SJSA1 (cell line): ENCODE results near the gene GPR137B. TPM values are rescaled to one million over a fixed set of nuclear protein-coding genes. Genes with fewer than 3 reads are reported as not detected.

Experiments
- DNase-seq, 2 experiments: peaks; one replicate each; pipeline ENCODE4 v3.0.0-alpha.2; 2015 to 2020; ENCODE audit warnings: low spot score in 2 of 2, low read depth in 1 of 2
- H3K27ac ChIP-seq: fragments of 250-450 bp; sonication (Bioruptor Pico); 2 replicates; pipeline ENCODE4 v1.5.1; 2020; ENCODE audit warnings: mild to moderate bottlenecking, moderate library complexity
- H3K27me3 ChIP-seq: fragments of 250-450 bp; sonication (Bioruptor Pico); replicated peaks from 2 replicates; pipeline ENCODE4 v1.5.1; 2020; ENCODE audit warnings: mild to moderate bottlenecking, moderate library complexity
- H3K36me3 ChIP-seq: fragments of 250-450 bp; sonication (Bioruptor Pico); 2 replicates; pipeline ENCODE4 v1.5.1; 2020; ENCODE audit warnings: mild to moderate bottlenecking
- H3K4me1 ChIP-seq: fragments of 250-450 bp; sonication (Bioruptor Pico); replicated peaks from 2 replicates; pipeline ENCODE4 v1.6.1; 2021; ENCODE audit warnings: mild to moderate bottlenecking
- H3K4me3 ChIP-seq: fragments of 250-450 bp; sonication (Bioruptor Pico); 2 replicates; pipeline ENCODE4 v1.5.1; 2020; ENCODE audit warnings: mild to moderate bottlenecking
- H3K9me3 ChIP-seq: fragments of 250-450 bp; sonication (Bioruptor Pico); replicated peaks from 2 replicates; pipeline ENCODE4 v1.5.1; 2020; ENCODE audit warnings: mild to moderate bottlenecking
- total RNA-seq: library from RNA; depleted of rRNA; stranded (reverse); fragments of >200 nt; shearing (Covaris generic); gene quantifications from 2 replicates; pipeline ENCODE4 v1.2.3, GENCODE V29; 2014

The GPR137B gene
- total RNA-seq, 1 experiment from 2014 or later: 4.4 TPM

GRCh38 chr1:236127045-236127444 is 15.3 kb upstream of the GPR137B start:
- Histone ChIP-seq H3K9me3 (no peaks in the 10 kb centered on the region), H3K27ac (no peak overlapping the region), H3K36me3 (no peaks in the 10 kb centered on the region), H3K4me3 (no peak overlapping the region), H3K27me3 (no peaks in the 10 kb centered on the region), H3K4me1 (no peaks in the 10 kb centered on the region)
- no peak for DNase-seq

GRCh38 chr1:236128646-236129178 is 13.6 kb upstream of the GPR137B start:
- H3K27me3 ChIP-seq: no peaks in the 10 kb centered on the region
- H3K27ac ChIP-seq: no peak overlapping the region
- no peak for DNase-seq
- no peak overlapping the region for H3K4me3 ChIP-seq
- H3K9me3 ChIP-seq: no peaks in the 10 kb centered on the region
- H3K4me1 ChIP-seq: no peaks in the 10 kb centered on the region
- H3K36me3 ChIP-seq: no peaks in the 10 kb centered on the region

DNA sequence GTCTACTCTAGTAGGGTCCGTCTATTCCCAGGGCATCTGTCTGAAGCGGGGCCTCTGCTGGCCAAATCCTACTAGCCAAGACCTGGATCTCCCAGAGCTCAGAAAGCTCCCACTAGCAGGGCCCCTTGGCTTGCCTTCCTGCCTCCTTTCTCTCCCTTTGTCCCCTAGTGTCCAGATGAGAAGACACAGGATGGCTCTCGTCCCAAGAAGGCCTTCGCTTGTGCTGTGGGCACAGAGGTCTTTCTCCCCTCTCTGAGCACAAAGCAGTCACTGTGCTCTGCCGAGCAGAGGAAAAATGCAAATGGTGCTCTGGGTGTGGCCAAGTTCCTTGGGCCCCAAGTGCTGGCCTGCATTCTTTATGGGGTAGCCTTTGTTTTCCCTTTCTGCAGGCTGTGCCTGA is 13.0 kb upstream of the GPR137B start:
- no peak for DNase-seq
- Histone ChIP-seq H3K27ac (no peak overlapping the region), H3K36me3 (no peaks in the 10 kb centered on the region), H3K4me3 (no peak overlapping the region), H3K4me1 (no peaks in the 10 kb centered on the region), H3K9me3 (no peaks in the 10 kb centered on the region), H3K27me3 (no peaks in the 10 kb centered on the region)

GRCh38 chr1:236130372-236130771 is 12.0 kb upstream of the GPR137B start:
- H3K27ac ChIP-seq: no peak overlapping the region
- H3K27me3 ChIP-seq: no peaks in the 10 kb centered on the region
- no peaks in the 10 kb centered on the region for H3K4me1 ChIP-seq
- H3K9me3 ChIP-seq: no peaks in the 10 kb centered on the region
- no peak for DNase-seq
- no peaks in the 10 kb centered on the region for H3K36me3 ChIP-seq
- H3K4me3 ChIP-seq: no peak overlapping the region

DNA sequence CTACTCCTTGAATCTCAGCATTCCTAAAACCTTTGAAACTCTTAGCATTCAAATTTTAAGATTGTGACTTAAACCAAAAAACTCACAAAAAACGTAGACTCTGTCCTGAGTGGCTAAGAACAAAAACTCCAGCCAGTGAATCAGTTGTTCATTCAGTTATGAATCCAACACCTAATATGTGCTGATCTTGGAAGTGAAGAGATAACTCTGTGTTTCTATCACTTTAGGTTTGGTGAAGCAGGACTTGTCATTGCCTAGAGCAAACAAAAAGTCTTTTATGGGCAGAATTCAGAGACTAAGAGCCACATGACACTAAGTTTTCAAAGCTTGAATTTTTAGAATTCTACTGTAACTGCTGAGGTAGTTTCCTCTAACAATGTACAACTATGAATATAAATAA is 10.4 kb upstream of the GPR137B start:
- DNase-seq: no peak
- no peaks in the 10 kb centered on the region for H3K27me3 ChIP-seq
- H3K36me3 ChIP-seq: no peaks in the 10 kb centered on the region

GRCh38 chr1:236132420-236133046 is 9.8 kb upstream of the GPR137B start:
- Histone ChIP-seq H3K27ac (no peak overlapping the region), H3K27me3 (no peaks in the 10 kb centered on the region; the same call in 1 of the 2 replicates), H3K4me1 (no peaks in the 10 kb centered on the region), H3K4me3 (no peak overlapping the region), H3K36me3 (no peaks in the 10 kb centered on the region), H3K9me3 (no peaks in the 10 kb centered on the region)
- DNase-seq: no peak

More for the DNA sequence above, 10.4 kb upstream of the GPR137B start:
- no peak overlapping the region for H3K4me3 ChIP-seq
- H3K4me1 ChIP-seq: no peaks in the 10 kb centered on the region
- H3K27ac ChIP-seq: no peak overlapping the region
- H3K9me3 ChIP-seq: no peaks in the 10 kb centered on the region

GRCh38 chr1:236133339-236133738 is 9.0 kb upstream of the GPR137B start:
- no peaks in the 10 kb centered on the region for H3K9me3 ChIP-seq
- H3K27ac ChIP-seq: no peak overlapping the region
- no peaks in the 10 kb centered on the region for H3K4me1 ChIP-seq
- no peaks in the 10 kb centered on the region for H3K36me3 ChIP-seq
- H3K4me3 ChIP-seq: no peak overlapping the region
- no peak for DNase-seq
- peaks cover 3% of the 10 kb centered on the region for H3K27me3 ChIP-seq

DNA sequence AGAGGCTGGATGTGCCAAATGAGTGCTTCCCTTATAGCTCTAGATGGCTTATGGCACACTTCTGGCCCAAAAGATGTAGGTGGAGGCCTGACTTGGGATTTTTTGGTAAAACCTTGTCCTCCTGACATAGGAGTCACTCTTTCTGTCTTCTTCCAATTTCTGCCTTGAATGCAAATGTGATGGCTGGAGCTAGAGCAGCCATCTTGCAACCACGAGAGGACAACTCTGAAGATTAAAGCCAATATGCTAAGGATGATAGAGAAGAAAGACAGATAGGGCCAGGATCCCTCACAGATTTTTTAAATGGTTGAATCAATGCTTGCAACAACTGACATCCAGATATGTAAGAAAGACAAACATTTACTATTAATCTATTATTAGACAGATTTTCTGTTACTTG is 8.5 kb upstream of the GPR137B start:
- DNase-seq: no peak
- H3K4me1 ChIP-seq: no peaks in the 10 kb centered on the region
- H3K4me3 ChIP-seq: no peak overlapping the region
- H3K36me3 ChIP-seq: no peaks in the 10 kb centered on the region
- no peaks in the 10 kb centered on the region for H3K9me3 ChIP-seq
- no peak overlapping the region for H3K27ac ChIP-seq
- peaks cover 7% of the 10 kb centered on the region for H3K27me3 ChIP-seq

DNA sequence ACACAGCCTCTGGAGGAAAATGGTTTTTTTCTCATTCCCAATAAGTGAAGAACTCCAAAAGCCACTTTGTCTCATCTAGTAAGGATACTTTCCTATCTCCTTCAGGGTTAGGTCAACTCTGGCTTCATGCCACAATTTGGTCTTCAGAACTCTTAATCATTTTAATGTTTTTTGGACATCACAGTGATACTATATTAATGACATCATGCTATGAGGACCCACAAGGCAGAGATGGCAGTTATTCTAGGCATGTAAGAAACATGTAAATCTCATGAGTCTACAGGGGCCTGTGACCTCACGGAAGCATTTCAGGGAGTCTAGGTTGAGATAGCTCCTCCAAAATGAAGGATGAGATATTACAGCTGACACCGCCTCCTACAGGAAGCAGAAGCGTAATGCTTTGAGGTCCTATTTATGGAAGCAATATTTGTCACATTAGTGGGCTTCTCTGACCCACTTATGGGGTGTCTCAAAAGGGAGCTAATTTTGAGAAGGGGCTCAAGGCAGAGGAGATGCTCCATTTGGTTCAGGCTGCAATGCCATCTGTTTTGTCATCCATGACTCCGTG is 5.0 kb upstream of the GPR137B start:
- Histone ChIP-seq H3K36me3 (no peaks in the 10 kb centered on the region), H3K9me3 (no peaks in the 10 kb centered on the region), H3K27me3 (peaks cover 32% of the 10 kb centered on the region), H3K27ac (no peak overlapping the region), H3K4me1 (peaks cover 3% of the 10 kb centered on the region), H3K4me3 (no peak overlapping the region)
- no peak for DNase-seq

- Histone ChIP-seq H3K9me3 (no peaks in the 10 kb centered on the region), H3K4me1 (peaks cover 12% of the 10 kb centered on the region), H3K4me3 (no peak overlapping the region), H3K27me3 (peaks cover 35% of the 10 kb centered on the region), H3K27ac (no peak overlapping the region), H3K36me3 (no peaks in the 10 kb centered on the region)
- no peak for DNase-seq
These were observed 2.8 kb upstream of the GPR137B start for GRCh38 chr1:236139495-236139894.

DNA sequence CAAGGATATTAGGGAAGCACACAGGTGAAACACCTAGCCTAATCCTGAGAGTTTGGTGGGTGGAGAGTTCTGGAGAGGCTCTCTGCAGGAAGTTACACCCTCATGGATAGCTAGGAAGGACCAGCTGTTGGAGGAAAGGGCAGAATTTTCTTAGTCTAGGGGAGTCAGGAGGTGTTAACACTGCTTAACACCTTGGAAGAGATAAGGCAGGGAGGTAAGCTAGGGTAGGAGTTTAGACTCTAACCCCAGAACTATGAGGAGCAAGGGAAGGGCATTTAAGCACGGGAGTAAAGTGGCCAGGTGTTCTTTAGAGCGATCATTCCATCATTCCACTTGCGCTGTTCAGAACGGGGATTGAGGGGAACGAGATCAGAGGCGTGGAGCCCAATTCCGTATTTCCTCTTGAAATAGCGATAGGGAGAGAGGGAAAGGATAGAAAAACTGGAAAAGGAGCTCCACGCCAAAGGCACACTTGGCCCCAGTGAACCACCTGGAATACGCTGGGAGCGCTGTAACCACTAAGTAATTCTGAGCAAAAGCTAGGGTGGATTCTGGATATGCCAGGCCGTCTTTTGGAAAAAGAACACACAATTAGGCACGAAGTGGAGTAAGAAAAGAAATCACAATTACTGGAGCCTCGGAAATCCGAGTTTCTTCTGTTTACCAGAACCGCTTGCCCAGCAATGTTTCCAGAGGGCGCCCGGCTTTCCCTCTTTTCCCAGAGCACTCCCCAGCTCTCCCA is 1.5 kb upstream of the GPR137B start:
- H3K9me3 ChIP-seq: no peaks in the 10 kb centered on the region
- peaks cover 35% of the 10 kb centered on the region for H3K27me3 ChIP-seq
- no peak for DNase-seq
- no peaks in the 10 kb centered on the region for H3K36me3 ChIP-seq
- H3K27ac ChIP-seq: no peak overlapping the region
- H3K4me3 ChIP-seq: peak overlapping the region; percentile 69
- H3K4me1 ChIP-seq: peaks cover 12% of the 10 kb centered on the region

DNA sequence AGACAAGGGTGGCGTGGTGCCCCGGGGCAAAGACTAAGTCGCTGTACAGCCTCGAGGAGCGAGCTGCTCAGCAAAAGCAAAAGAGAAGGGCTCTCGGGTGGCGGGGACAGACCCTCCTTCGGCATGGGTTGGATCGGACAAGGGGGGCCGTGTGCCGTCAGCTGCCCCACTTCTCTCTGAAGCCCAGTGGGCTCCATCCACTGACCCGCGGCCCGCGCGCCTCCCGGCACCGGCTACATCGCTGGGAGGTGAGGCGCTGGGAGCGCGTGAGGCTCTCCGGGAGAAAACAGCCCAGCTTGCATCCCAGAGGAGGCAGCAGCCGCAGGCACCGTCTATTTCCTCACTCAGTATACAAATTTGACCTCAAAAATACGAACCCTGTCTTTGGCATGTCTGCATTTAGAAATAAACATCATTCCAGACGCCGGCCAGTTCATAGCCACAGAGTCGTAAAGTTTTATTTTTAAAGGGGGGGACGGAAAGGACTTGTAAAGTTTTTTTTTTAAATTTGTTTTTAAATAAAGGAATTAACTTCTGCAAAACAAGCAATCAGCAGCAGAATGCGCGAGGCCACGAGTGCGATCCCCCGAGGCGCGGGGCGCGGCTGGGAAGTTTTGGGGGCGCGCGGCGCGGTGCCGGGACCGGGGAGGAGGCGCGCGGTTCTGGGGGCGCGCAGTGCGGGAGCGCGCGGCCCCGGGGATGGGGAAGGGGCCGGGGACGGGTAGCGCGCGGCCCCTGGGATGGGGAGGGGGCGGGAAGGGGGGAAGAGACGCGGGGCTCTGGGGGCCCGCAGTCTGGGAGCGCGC is 689 bp upstream of the GPR137B start:
- H3K27ac ChIP-seq: no peak overlapping the region

GRCh38 chr1:236143104-236143948 is 987 bp downstream of the GPR137B start:
- Histone ChIP-seq H3K4me1 (peaks cover 12% of the 10 kb centered on the region), H3K27ac (no peak overlapping the region), H3K4me3 (peak overlapping the region; percentile 69), H3K9me3 (no peaks in the 10 kb centered on the region), H3K27me3 (peaks cover 32% of the 10 kb centered on the region), H3K36me3 (no peaks in the 10 kb centered on the region)
- DNase-seq: no peak

More for the DNA sequence above, 689 bp upstream of the GPR137B start:
- Histone ChIP-seq H3K9me3 (no peaks in the 10 kb centered on the region), H3K4me1 (peaks cover 12% of the 10 kb centered on the region), H3K4me3 (peak overlapping the region; percentile 69), H3K27me3 (peaks cover 35% of the 10 kb centered on the region), H3K36me3 (no peaks in the 10 kb centered on the region)
- DNase-seq: peak in 1 of 2 experiments; percentile 62
